Gastroesophageal sphincter (tissue), 3 donors: ENCODE measurements around the gene STRIT1.

ENCODE experiments used
- CTCF ChIP-seq, 4 experiments: fragments of 200-600 bp in 2 of 4; fragments of 450-650 bp in 2 of 4; sonication (generic) in 1 of 4; IDR thresholded peaks; one replicate each; pipeline ENCODE4 v1.5.1; 2017 to 2019; ENCODE audit warnings: antibody characterized with exemption in 4 of 4, mild to moderate bottlenecking in 2 of 4, moderate library complexity in 2 of 4
- EP300 ChIP-seq: sonication (generic); formaldehyde crosslinking; IDR thresholded peaks from one replicate; pipeline ENCODE4 v1.6.1; 2017; ENCODE audit warnings: antibody characterized with exemption, mild to moderate bottlenecking
- POLR2A ChIP-seq, 2 donors: fragments of 450-650 bp; IDR thresholded peaks; one replicate each; pipeline ENCODE4 v1.6.1; 2017; ENCODE audit warnings: antibody characterized with exemption in 2 of 2, mild to moderate bottlenecking in 2 of 2, moderate library complexity in 1 of 2
- POLR2AphosphoS5 ChIP-seq: sonication (generic); formaldehyde crosslinking; IDR thresholded peaks from one replicate; pipeline ENCODE4 v1.6.1; 2017; ENCODE audit warnings: antibody characterized with exemption

- TF ChIP-seq CTCF (IDR thresholded peaks at IDR 0.05) (no peak), POLR2A (IDR thresholded peaks at IDR 0.05) (no peak), EP300 (no peak), POLR2AphosphoS5 (no peak)
These were observed 51.9 kb downstream of the STRIT1 start for GRCh38 chr3:155241579-155241978.
